Daoy (cell line): ENCODE measurements around the gene UBN2. TPM values are rescaled to one million over a fixed set of nuclear protein-coding genes. Genes with fewer than 3 reads are reported as not detected.

Source experiments
- DNase-seq: peaks from one replicate; pipeline ENCODE4 v3.0.0-alpha.2; 2015; ENCODE audit warnings: low read depth
- total RNA-seq: library from RNA; depleted of rRNA; stranded (reverse); fragments of >200 nt; shearing (Covaris generic); gene quantifications from 2 replicates; pipeline ENCODE4 v1.2.3, GENCODE V29; 2014; rRNA removed

Gene UBN2
- total RNA-seq, 1 experiment from 2014 or later: 2.1 TPM

GRCh38 chr7:139345042-139345441 is 114.0 kb downstream of the UBN2 start:
- DNase-seq: no peak

GRCh38 chr7:139351027-139351426 is 120.0 kb downstream of the UBN2 start:
- no peak for DNase-seq

DNA sequence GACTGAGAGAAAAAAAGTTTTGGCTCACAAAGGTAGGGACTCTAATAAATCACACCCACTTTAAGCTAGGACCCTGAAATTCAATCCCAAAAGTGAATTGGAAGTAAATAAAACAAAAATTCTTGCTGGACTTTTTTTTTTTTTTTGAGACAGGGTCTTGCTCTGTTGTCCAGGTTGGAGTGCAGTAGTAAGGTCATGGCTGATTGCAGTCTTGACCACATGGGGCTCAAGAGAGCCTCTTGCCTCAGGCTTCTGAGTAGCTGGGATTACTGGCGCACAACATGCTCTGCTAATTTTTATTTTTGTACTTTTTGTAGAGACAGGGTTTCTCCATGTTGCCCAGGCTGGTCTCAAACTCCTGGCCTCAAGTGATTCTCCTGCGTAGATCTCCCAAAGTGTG is 123.7 kb downstream of the UBN2 start:
- DNase-seq: no peak

DNA sequence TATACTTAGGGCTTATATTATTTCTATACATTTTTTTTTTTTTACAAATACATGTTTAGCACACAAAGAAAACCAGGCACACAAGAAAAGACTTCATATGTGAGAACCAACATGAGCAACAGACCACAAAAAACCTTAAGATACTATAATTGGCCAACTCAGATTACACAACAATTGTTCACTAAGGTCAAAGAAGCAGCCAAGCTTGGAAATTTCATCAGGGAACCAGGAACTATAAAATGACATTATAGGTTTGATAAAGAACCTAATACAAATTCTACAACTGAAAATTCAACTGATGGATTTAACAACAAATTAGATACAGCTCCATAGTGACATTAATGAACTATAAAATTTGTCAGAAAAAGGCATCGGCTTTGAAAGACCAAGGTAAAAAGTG is 124.3 kb downstream of the UBN2 start:
- no peak for DNase-seq

Other genes starting within 250 kb of the UBN2 start
- 1.8 and 2.0 TPM in 2 replicates for gene KIAA1549, start 249.8 kb upstream of the UBN2 start, total RNA-seq
- gene ZC3HAV1L, start 195.2 kb upstream of the UBN2 start, total RNA-seq: 5.4 and 7.9 TPM in 2 replicates
- gene ZC3HAV1, start 121.5 kb upstream of the UBN2 start, total RNA-seq: 51.8 and 52.6 TPM in 2 replicates
- 0.65 and 9.2 TPM in 2 replicates for gene FMC1, start 110.1 kb downstream of the UBN2 start, total RNA-seq
- 60.2 and 62.3 TPM in 2 replicates for gene LUC7L2, start 128.7 kb downstream of the UBN2 start, total RNA-seq